Middle frontal gyrus (tissue), 1 donor: ENCODE results near the gene PDGFC.

Experiments
- DNase-seq: peaks from one replicate; pipeline ENCODE4 v3.0.0-alpha.2; 2015; ENCODE audit warnings: low spot score; ENCODE audit errors: extremely low spot score

The PDGFC gene

GRCh38 chr4:156749426-156750403 is 221.9 kb downstream of the PDGFC start:
- DNase-seq: no peak

DNA sequence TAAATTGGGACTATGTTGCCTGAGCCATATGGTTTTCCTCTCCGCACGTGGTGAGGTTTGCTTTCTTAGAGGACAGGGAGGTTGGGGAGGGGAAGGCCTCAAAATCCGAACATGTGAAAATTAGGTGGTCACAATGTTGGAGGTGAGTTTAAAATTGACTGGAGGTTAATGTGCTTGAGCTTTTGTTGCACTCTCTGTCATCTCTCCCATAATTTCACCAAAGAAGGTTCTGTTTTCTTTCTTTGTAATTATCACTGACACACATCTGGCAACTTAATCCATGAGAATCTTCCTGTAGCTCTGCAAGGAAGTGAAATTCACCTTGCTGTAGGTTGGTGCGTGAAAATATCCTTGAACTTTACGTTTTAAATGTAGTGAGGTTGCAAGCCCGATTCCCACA is 225.5 kb downstream of the PDGFC start:
- DNase-seq: no peak

DNA sequence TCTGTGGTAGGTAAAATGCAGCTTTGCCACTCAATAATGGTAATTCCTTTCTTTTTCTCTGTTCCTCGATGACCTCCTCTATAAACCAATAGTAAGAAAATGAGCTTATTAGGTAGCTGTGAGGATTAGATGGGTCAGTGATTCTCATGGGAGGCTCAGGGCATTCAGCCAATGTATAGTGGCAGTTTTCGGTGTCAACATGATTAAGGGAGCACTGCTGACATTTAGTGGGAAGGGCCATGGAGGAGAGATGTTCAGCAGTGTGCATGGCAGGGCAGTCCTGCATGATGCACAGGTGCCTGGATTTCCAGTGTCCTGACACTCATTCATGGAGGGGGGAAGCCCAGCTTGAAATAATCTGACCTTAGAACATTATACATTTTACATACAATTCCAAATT is 232.8 kb downstream of the PDGFC start:
- DNase-seq: no peak

- no peak for DNase-seq
Measured at GRCh38 chr4:156734965-156735895, 236.4 kb downstream of the PDGFC start.

DNA sequence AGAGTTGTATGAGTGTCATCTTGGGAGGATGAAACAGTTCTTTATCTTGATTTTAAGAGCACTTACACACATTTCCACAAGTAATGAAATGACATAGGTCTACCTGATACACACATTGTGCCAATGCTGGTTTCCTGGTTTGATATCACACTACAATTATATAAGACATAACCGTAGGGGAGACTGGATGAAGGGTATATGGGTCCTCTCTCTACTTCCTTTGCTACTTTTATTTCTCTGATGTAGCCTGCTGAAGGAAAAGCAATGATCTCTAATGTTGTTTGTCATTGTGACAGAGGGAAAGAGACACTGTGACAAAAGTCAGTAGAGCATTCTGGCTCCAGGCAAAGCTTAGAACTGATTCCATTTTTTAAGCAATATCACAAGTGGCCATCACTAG is 238.0 kb downstream of the PDGFC start:
- DNase-seq: no peak

GRCh38 chr4:156732634-156733033 is 239.0 kb downstream of the PDGFC start:
- no peak for DNase-seq

GRCh38 chr4:156729416-156729815 is 242.2 kb downstream of the PDGFC start:
- no peak for DNase-seq

DNA sequence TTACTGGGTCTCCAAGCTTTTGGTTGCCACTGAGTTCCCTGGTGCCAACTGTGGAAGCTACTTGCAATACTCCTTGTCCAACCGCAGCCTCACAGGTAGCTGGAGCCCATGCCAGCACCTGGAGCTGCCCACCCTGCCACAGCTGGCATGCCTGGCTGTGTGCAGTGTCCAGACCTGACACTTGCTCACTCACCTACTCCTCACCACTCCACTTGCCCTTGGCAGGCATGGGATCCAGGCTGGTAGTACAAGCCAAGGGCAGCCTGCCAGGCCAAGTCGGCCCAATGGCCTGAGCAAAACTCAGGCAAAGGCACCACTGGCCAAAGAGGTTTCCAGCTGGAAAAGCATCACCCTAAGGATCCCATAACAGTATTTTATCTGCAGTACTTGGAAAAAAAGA is 246.3 kb downstream of the PDGFC start:
- no peak for DNase-seq

- DNase-seq: no peak
Measured at GRCh38 chr4:156723951-156724668, 247.5 kb downstream of the PDGFC start.

- no peak for DNase-seq
Measured at GRCh38 chr4:156718226-156718625, 253.4 kb downstream of the PDGFC start.

DNA sequence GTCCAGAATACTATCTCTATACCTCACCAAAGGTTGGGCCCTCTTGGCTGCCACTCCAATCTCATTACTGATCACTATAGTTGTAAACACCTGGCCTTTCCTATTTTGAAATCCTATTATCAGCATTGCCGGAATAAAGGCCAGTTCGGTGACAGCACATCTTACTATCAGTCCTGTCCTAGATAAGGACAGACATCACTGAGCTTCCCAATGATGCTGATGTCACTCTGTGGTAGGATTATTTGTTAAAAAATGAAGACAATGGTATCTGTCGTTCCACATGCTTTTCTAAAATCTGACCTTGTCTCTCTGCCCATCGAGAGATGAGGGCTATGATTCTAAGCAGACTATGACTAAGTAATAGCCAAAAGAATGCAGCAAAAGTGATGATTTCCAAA is 260.4 kb downstream of the PDGFC start:
- DNase-seq: no peak
